Measurements from ENCODE around the gene EPO.

EPO gene

DNA sequence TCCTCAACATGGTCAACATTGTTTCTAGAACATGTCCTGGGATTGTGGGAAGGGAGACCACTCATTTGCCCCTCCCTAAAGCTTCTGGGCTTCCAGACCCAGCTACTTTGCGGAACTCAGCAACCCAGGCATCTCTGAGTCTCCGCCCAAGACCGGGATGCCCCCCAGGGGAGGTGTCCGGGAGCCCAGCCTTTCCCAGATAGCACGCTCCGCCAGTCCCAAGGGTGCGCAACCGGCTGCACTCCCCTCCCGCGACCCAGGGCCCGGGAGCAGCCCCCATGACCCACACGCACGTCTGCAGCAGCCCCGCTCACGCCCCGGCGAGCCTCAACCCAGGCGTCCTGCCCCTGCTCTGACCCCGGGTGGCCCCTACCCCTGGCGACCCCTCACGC is at the start of gene EPO:
Gene EPO (plus strand): TSS at position 190 of the 392 bp plus-strand sequence. CDS start 513 bp downstream, outside the sequence.
- DNase-seq (ENCODE audit: low read depth) = no peak
- H3K4me3 ChIP-seq (ENCODE audit: low read depth, low read length) = no peak within 1 kb of the TSS
- TF ChIP-seq, protein P1, sequence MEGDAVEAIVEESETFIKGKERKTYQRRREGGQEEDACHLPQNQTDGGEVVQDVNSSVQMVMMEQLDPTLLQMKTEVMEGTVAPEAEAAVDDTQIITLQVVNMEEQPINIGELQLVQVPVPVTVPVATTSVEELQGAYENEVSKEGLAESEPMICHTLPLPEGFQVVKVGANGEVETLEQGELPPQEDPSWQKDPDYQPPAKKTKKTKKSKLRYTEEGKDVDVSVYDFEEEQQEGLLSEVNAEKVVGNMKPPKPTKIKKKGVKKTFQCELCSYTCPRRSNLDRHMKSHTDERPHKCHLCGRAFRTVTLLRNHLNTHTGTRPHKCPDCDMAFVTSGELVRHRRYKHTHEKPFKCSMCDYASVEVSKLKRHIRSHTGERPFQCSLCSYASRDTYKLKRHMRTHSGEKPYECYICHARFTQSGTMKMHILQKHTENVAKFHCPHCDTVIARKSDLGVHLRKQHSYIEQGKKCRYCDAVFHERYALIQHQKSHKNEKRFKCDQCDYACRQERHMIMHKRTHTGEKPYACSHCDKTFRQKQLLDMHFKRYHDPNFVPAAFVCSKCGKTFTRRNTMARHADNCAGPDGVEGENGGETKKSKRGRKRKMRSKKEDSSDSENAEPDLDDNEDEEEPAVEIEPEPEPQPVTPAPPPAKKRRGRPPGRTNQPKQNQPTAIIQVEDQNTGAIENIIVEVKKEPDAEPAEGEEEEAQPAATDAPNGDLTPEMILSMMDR (IDR thresholded peaks at IDR 0.05; ENCODE audit: low read depth, low read length, missing control alignments) = no peak

- DNase-seq (ENCODE audit: low read depth) = no peak
- no peak overlapping the region for H3K4me3 ChIP-seq (ENCODE audit: low read depth, low read length)
- TF ChIP-seq, protein P1 (IDR thresholded peaks at IDR 0.05; ENCODE audit: low read depth, low read length, missing control alignments) = no peak
These were observed 48.6 kb upstream of the EPO start for GRCh38 chr7:100671353-100672327.

GRCh38 chr7:100673302-100673941 is 46.8 kb upstream of the EPO start, which contains the start of gene GNB2:
Gene GNB2 (plus strand): TSS chr7:100673740. CDS start chr7:100676266, 2,526 bp downstream.
- peak; percentile 98 for DNase-seq (ENCODE audit: low read depth)
- TF ChIP-seq, protein P1 (IDR thresholded peaks at IDR 0.05; ENCODE audit: low read depth, low read length, missing control alignments) = no peak
- peak within 1 kb of the TSS; percentile 98 for H3K4me3 ChIP-seq (ENCODE audit: low read depth, low read length)

GRCh38 chr7:100673942-100674410 is 46.3 kb upstream of the EPO start:
- TF ChIP-seq, protein P1 (IDR thresholded peaks at IDR 0.05; ENCODE audit: low read depth, low read length, missing control alignments) = no peak
- peak overlapping the region; percentile 98 for H3K4me3 ChIP-seq (ENCODE audit: low read depth, low read length)
- DNase-seq (ENCODE audit: low read depth) = no peak

GRCh38 chr7:100674411-100675104 is 45.7 kb upstream of the EPO start:
- DNase-seq (ENCODE audit: low read depth) = no peak

GRCh38 chr7:100675105-100675451 is 45.2 kb upstream of the EPO start:
- DNase-seq (ENCODE audit: low read depth) = no peak

More at GRCh38 chr7:100674411-100675104, 45.7 kb upstream of the EPO start:
- TF ChIP-seq, protein P1 (IDR thresholded peaks at IDR 0.05; ENCODE audit: low read depth, low read length, missing control alignments) = no peak
- H3K4me3 ChIP-seq (ENCODE audit: low read depth, low read length) = peak overlapping the region; percentile 98

More at GRCh38 chr7:100675105-100675451, 45.2 kb upstream of the EPO start:
- TF ChIP-seq, protein P1 (IDR thresholded peaks at IDR 0.05; ENCODE audit: low read depth, low read length, missing control alignments) = no peak
- peak overlapping the region; percentile 98 for H3K4me3 ChIP-seq (ENCODE audit: low read depth, low read length)

Measured in GM12864 (cell line).